ENCODE data around the gene SLC23A2.

The SLC23A2 gene

GRCh38 chr20:4875578-4876067 is 125.7 kb downstream of the SLC23A2 start:
- FAIRE-seq (peak; percentile 88), DNase-seq (ENCODE audit: insufficient read length) (no peak)
- TF ChIP-seq POLR2A (IDR thresholded peaks at IDR 0.05; ENCODE audit: low read depth, low read length), result no peak
- TF ChIP-seq TAF1 (IDR thresholded peaks at IDR 0.05; ENCODE audit: borderline replicate concordance, low read depth, low read length), result no peak
- no peak for TF ChIP-seq POLR2AphosphoS5 (IDR thresholded peaks at IDR 0.05; ENCODE audit: low read depth, low read length)

- FAIRE-seq (no peak), DNase-seq (ENCODE audit: insufficient read length) (no peak)
- no peak for TF ChIP-seq TAF1 (IDR thresholded peaks at IDR 0.05; ENCODE audit: borderline replicate concordance, low read depth, low read length)
- TF ChIP-seq POLR2A (IDR thresholded peaks at IDR 0.05; ENCODE audit: low read depth, low read length), result no peak
- no peak for TF ChIP-seq POLR2AphosphoS5 (IDR thresholded peaks at IDR 0.05; ENCODE audit: low read depth, low read length)
Measured at GRCh38 chr20:4873396-4873795, 127.9 kb downstream of the SLC23A2 start.

GRCh38 chr20:4871486-4871885 is 129.8 kb downstream of the SLC23A2 start:
- no peak for FAIRE-seq
- DNase-seq (ENCODE audit: insufficient read length), result no peak
- TF ChIP-seq TAF1 (IDR thresholded peaks at IDR 0.05; ENCODE audit: borderline replicate concordance, low read depth, low read length) (no peak), POLR2A (IDR thresholded peaks at IDR 0.05; ENCODE audit: low read depth, low read length) (no peak), POLR2AphosphoS5 (IDR thresholded peaks at IDR 0.05; ENCODE audit: low read depth, low read length) (no peak)

DNA sequence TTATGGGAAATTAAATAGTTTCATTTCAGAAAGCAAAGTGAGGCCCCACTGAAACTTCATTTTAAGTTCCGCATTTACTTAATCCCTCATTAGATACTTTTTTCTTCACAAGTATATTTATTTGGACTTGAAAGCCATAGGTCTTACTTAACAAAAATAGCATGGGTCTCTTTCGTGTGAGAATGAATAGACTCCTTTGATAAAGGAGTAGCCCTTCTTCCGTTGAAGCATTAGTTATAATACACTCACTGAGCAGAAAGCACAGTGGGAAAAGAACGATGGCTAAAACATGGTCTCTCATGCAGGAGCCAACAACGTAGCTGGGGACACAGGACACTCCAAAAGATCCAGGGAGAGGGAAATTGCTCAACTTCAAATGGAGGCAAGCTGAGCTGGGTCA is 130.4 kb downstream of the SLC23A2 start:
- TF ChIP-seq POLR2AphosphoS5 (IDR thresholded peaks at IDR 0.05; ENCODE audit: low read depth, low read length) (no peak), POLR2A (IDR thresholded peaks at IDR 0.05; ENCODE audit: low read depth, low read length) (no peak), TAF1 (IDR thresholded peaks at IDR 0.05; ENCODE audit: borderline replicate concordance, low read depth, low read length) (no peak)
- FAIRE-seq (no peak), DNase-seq (ENCODE audit: insufficient read length) (no peak)

DNA sequence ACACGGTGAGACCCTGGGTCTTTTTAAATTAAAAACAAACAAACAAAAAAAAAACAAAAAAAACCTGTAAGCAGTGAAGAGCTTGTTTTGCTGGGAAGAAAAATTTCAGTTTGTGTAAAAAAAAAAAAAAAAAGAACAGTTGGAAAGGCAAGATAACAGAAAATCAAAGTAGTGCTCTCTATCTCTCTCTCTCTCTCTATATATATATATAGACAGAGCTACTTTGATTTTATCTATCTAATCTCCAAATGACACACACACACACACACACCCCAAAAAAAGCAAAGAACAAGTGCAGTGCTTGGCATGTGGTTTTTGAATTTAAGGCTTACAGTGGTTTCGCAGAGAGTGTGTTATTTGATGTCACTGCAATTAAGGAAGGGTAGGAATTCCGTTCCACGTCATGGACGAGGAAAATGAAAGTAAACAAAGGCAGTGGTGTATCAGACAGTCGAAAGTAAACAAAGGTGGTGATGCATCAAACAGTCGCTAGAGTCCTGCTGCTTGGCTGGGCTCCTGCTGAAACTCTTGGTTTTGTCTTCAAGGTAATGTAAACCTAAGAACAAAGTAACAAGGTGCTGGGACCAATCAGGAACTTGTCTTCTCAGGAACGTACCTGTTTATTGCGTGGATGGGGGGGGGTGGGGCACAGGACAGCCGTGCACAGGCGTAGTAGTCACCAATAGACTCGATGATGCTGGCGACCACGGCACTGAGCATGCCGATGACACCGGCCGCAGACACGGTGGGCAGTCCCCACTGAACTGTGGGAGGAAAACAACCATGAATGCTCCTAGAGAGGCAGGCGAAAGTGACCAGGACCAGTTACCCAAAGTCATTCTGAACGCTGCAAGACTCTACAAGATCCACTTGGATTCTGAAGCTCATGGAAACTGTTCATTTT is 131.8 kb downstream of the SLC23A2 start:
- FAIRE-seq (no peak), DNase-seq (ENCODE audit: insufficient read length) (no peak)
- TF ChIP-seq TAF1 (IDR thresholded peaks at IDR 0.05; ENCODE audit: borderline replicate concordance, low read depth, low read length) (no peak), POLR2A (IDR thresholded peaks at IDR 0.05; ENCODE audit: low read depth, low read length) (no peak), POLR2AphosphoS5 (IDR thresholded peaks at IDR 0.05; ENCODE audit: low read depth, low read length) (no peak)

- DNase-seq (ENCODE audit: insufficient read length), result no peak
- no peak for TF ChIP-seq POLR2AphosphoS5 (IDR thresholded peaks at IDR 0.05; ENCODE audit: low read depth, low read length)
- no peak for TF ChIP-seq POLR2A (IDR thresholded peaks at IDR 0.05; ENCODE audit: low read depth, low read length)
- no peak for TF ChIP-seq TAF1 (IDR thresholded peaks at IDR 0.05; ENCODE audit: borderline replicate concordance, low read depth, low read length)
- FAIRE-seq, result no peak
Measured at GRCh38 chr20:4867051-4867450, 134.3 kb downstream of the SLC23A2 start.

DNA sequence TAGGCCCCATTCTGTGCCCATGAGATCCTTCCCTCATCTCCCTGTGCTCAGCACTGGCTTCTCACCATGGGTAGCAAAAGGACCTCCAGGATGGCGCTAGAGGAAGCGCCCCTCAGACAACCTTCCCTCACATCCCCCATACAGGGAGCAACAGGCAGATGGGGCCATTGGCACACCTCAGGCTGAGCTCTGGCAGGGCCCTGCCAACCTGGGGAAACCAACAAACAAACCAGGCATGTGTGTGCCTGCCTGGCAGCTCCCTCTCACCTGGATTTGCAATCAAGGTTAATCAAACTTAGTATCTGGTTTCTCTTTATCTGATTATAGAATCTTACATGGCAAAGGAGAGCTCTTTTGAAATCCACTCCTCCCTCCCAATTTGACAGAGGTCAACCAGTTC is 134.9 kb downstream of the SLC23A2 start:
- DNase-seq (ENCODE audit: insufficient read length) (no peak), FAIRE-seq (no peak)
- TF ChIP-seq POLR2A (IDR thresholded peaks at IDR 0.05; ENCODE audit: low read depth, low read length), result no peak
- TF ChIP-seq POLR2AphosphoS5 (IDR thresholded peaks at IDR 0.05; ENCODE audit: low read depth, low read length), result no peak
- no peak for TF ChIP-seq TAF1 (IDR thresholded peaks at IDR 0.05; ENCODE audit: borderline replicate concordance, low read depth, low read length)

- DNase-seq (ENCODE audit: insufficient read length) (no peak), FAIRE-seq (no peak)
- TF ChIP-seq POLR2A (IDR thresholded peaks at IDR 0.05; ENCODE audit: low read depth, low read length), result no peak
- no peak for TF ChIP-seq TAF1 (IDR thresholded peaks at IDR 0.05; ENCODE audit: borderline replicate concordance, low read depth, low read length)
- no peak for TF ChIP-seq POLR2AphosphoS5 (IDR thresholded peaks at IDR 0.05; ENCODE audit: low read depth, low read length)
Measured at GRCh38 chr20:4864311-4864752, 137.0 kb downstream of the SLC23A2 start.

GRCh38 chr20:4862661-4863060 is 138.6 kb downstream of the SLC23A2 start:
- DNase-seq (ENCODE audit: insufficient read length) (no peak), FAIRE-seq (no peak)
- TF ChIP-seq POLR2AphosphoS5 (IDR thresholded peaks at IDR 0.05; ENCODE audit: low read depth, low read length), result no peak
- no peak for TF ChIP-seq POLR2A (IDR thresholded peaks at IDR 0.05; ENCODE audit: low read depth, low read length)
- TF ChIP-seq TAF1 (IDR thresholded peaks at IDR 0.05; ENCODE audit: borderline replicate concordance, low read depth, low read length), result no peak

GRCh38 chr20:4861961-4862360 is 139.3 kb downstream of the SLC23A2 start:
- no peak for DNase-seq (ENCODE audit: insufficient read length)
- no peak for FAIRE-seq
- TF ChIP-seq POLR2A (IDR thresholded peaks at IDR 0.05; ENCODE audit: low read depth, low read length) (no peak), TAF1 (IDR thresholded peaks at IDR 0.05; ENCODE audit: borderline replicate concordance, low read depth, low read length) (no peak), POLR2AphosphoS5 (IDR thresholded peaks at IDR 0.05; ENCODE audit: low read depth, low read length) (no peak)

DNA sequence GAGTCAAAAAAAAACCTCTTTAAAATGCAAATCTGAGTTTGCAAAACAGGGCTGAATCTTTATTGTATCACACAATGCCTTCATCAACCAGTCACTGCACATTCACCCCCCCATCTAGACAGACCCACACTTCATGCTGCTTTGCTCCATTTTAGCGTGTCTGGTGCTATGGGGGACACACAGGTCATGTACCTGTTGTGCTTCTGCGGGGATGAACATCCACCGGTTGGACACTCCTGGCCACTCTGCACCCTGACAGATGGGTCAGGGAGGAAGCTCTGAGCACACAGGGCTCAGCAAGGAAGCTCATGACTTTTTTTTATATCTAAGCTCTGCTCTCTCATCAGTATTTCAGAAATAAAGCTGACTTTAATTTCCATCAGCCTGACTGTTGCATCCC is 143.3 kb downstream of the SLC23A2 start:
- no peak for TF ChIP-seq POLR2A (IDR thresholded peaks at IDR 0.05; ENCODE audit: low read depth, low read length)
- TF ChIP-seq TAF1 (IDR thresholded peaks at IDR 0.05; ENCODE audit: borderline replicate concordance, low read depth, low read length), result no peak
- no peak for TF ChIP-seq POLR2AphosphoS5 (IDR thresholded peaks at IDR 0.05; ENCODE audit: low read depth, low read length)
- FAIRE-seq, result no peak
- DNase-seq (ENCODE audit: insufficient read length), result no peak

Data from GM12892 (cell line).